Prostate gland (tissue), 2 donors: Measurements from ENCODE around the gene RNF220. TPM values are rescaled to one million over a fixed set of nuclear protein-coding genes. Genes with fewer than 3 reads are reported as not detected.

Experiments
- DNase-seq: peaks from one replicate; pipeline ENCODE4 v3.0.0-alpha.2; 2019; ENCODE audit warnings: low spot score
- H3K27ac ChIP-seq, 2 donors: fragments of 200-600 bp; sonication (generic); 2 replicates each; pipeline ENCODE4 v1.5.1; 2017 to 2019
- H3K27me3 ChIP-seq: fragments of 200-600 bp; sonication (generic); replicated peaks from 2 replicates; pipeline ENCODE4 v1.5.1; 2019; ENCODE audit not compliant: insufficient read depth
- H3K36me3 ChIP-seq, 2 donors: fragments of 200-600 bp; sonication (generic); 1 replicate in 1 of 2; 2 replicates in 1 of 2; pipeline versions ENCODE4 v1.5.1 to v1.8.1; 2017 to 2019
- H3K4me1 ChIP-seq: fragments of 200-600 bp; sonication (generic); replicated peaks from 2 replicates; pipeline ENCODE4 v1.5.1; 2019
- H3K4me3 ChIP-seq, 2 donors: fragments of 200-600 bp; sonication (generic); 2 replicates each; pipeline ENCODE4 v1.5.1; 2017 to 2019
- H3K9me3 ChIP-seq: fragments of 200-600 bp; sonication (generic); 2 replicates; pipeline ENCODE4 v1.5.1; 2017
- POLR2A ChIP-seq: fragments of 450-650 bp; IDR thresholded peaks from one replicate; pipeline ENCODE4 v1.6.1; 2016; ENCODE audit warnings: antibody characterized with exemption, mild to moderate bottlenecking
- POLR2AphosphoS5 ChIP-seq: sonication (generic); formaldehyde crosslinking; IDR thresholded peaks from one replicate; pipeline ENCODE4 v1.6.1; 2017; ENCODE audit warnings: antibody characterized with exemption
- whole genome bisulfite sequencing: methylation state at CpG from one replicate; pipeline ENCODE4 v1.1.5; 2018; 5-methylcytosine and 5-hydroxymethylcytosine counted together
- intact Hi-C: fragments of 100-400 bp; cut with DNase I; formaldehyde crosslinking; loops from one replicate; pipeline ENCODE4 v1.14.2; 2022
- total RNA-seq, 2 donors: library from RNA; depleted of rRNA; stranded (reverse); fragments of >200 nt; gene quantifications; one replicate each; pipeline ENCODE4 v1.1.0, GENCODE V29; 2016
- TF ChIP-seq, protein P1 (sequence below), 4 experiments: fragments of 200-600 bp in 2 of 4; fragments of 450-650 bp in 2 of 4; sonication (generic) in 2 of 4; IDR thresholded peaks; 1 replicate in 3 of 4; 2 replicates in 1 of 4; pipeline ENCODE4 v1.5.1; 2016 to 2019; ENCODE audit warnings: antibody characterized with exemption in 4 of 4, mild to moderate bottlenecking in 2 of 4, moderate library complexity in 2 of 4

Gene RNF220
- total RNA-seq, 2 donors from 2014 or later: 116 to 147 TPM

DNA sequence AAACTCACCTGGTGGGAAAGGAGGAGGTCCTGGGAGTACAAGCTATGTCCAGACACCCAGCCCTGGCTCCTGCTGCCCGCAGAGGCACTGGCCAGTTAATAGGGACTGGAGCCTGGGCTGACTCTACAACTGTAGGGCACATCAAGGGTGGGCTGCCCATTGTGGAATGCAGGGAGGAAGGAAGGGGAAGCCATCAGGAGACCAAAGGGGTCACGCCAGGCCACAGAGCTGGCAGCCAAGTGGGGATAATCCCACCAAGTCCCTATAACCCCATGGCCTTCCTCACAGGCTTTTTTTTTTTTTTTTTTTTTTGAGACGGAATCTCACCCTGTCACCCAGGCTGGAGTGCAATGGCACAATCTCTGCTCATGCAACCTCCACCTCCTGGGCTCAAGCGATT, 254.5 kb downstream of the RNF220 start:
- Histone ChIP-seq H3K9me3 (no peaks in the 10 kb centered on the region), H3K27me3 (no peaks in the 10 kb centered on the region), H3K27ac (no peak overlapping the region), H3K36me3 (no peaks in the 10 kb centered on the region), H3K4me1 (no peaks in the 10 kb centered on the region), H3K4me3 (no peak overlapping the region)
- intact Hi-C loops: loop anchor here (10.0 kb wide), 1 partner anchor 285 kb away; no protein-coding TSS in a partner anchor
- no peak for TF ChIP-seq POLR2A
- no peak for TF ChIP-seq POLR2AphosphoS5
- TF ChIP-seq, protein P1, sequence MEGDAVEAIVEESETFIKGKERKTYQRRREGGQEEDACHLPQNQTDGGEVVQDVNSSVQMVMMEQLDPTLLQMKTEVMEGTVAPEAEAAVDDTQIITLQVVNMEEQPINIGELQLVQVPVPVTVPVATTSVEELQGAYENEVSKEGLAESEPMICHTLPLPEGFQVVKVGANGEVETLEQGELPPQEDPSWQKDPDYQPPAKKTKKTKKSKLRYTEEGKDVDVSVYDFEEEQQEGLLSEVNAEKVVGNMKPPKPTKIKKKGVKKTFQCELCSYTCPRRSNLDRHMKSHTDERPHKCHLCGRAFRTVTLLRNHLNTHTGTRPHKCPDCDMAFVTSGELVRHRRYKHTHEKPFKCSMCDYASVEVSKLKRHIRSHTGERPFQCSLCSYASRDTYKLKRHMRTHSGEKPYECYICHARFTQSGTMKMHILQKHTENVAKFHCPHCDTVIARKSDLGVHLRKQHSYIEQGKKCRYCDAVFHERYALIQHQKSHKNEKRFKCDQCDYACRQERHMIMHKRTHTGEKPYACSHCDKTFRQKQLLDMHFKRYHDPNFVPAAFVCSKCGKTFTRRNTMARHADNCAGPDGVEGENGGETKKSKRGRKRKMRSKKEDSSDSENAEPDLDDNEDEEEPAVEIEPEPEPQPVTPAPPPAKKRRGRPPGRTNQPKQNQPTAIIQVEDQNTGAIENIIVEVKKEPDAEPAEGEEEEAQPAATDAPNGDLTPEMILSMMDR (IDR thresholded peaks at IDR 0.05): no peak
- DNase-seq: no peak
- 93% methylated on average over 4 of the region's 4 CpGs for WGBS

DNA sequence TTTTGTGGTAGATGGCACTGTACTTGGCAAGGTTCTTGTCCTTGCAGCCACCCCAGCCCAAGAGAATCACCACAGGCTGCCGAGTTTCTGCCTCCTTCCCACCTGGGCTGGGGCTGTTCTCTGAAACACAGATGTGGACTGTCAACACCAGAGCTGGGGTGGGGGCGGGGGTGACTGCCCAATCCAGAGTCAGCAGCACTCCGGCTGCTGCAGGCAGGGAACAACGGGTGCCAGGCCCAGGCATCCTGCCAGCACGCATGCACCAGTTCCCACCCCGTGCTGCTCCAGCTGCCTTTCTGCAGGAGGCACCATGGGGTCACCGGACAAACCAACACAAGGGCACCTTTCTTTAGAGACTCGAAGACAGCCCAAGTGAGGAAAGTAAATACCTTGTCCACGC, 255.1 kb downstream of the RNF220 start:
- Histone ChIP-seq H3K27ac (no peak overlapping the region), H3K4me3 (no peak overlapping the region), H3K9me3 (no peaks in the 10 kb centered on the region), H3K27me3 (no peaks in the 10 kb centered on the region), H3K4me1 (no peaks in the 10 kb centered on the region), H3K36me3 (no peaks in the 10 kb centered on the region)
- TF ChIP-seq, protein P1 (IDR thresholded peaks at IDR 0.05): no peak
- TF ChIP-seq POLR2AphosphoS5: peak; percentile 62
- no peak for TF ChIP-seq POLR2A
- 31% methylated on average over 9 of the region's 9 CpGs for WGBS
- intact Hi-C loops: no loop called here
- peak; percentile 64 for DNase-seq

DNA sequence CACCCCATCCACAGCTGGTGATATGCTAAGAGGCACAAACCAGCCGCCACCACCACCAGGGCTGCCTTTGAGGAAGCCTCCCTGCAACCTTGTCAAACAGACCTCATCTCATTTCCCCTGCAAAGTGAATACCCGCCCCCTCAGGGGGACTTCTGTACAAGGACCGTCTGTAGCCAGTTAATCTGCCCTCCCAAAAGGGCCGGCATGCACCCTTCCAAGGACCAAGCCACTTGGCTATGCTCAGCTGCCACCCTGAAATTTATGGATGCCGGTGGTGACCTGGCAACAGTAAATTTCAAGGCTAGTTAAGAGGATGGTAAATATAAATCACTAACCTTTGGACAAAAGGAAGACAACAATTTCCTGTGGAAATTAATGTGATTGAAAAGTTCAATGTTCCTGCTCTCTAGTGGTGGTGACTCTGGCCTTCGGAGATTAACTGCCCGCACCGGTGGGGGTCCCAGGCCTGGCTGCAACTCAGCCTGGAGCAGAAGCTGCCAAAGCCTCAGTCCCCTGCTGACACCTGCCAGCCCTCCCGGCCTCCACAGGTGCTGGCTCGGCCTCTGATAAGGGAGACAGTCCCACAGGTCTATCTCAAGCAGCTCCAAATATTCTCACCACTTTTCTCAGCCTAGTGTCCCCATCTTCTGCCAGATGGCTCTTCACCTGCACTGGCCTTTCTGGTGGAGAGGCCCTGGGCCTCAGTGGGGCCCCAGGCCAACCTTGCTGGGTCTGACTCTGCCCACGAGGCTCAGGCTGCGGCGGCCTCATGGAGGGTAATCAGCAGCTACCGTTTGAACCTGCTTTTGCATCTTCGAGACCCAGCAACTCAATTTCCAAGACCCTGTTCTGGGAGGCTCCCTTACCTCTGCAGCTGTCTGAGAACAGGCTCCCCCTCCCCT, 257.0 kb downstream of the RNF220 start:
- no peak overlapping the region for H3K27ac ChIP-seq
- DNase-seq: no peak
- no peaks in the 10 kb centered on the region for H3K4me1 ChIP-seq
- H3K27me3 ChIP-seq: no peaks in the 10 kb centered on the region
- no peaks in the 10 kb centered on the region for H3K36me3 ChIP-seq
- 69% methylated on average over 12 of the region's 15 CpGs for WGBS
- intact Hi-C loops: no loop called here
- no peak for TF ChIP-seq POLR2AphosphoS5
- no peak overlapping the region for H3K4me3 ChIP-seq
- H3K9me3 ChIP-seq: no peaks in the 10 kb centered on the region

DNA sequence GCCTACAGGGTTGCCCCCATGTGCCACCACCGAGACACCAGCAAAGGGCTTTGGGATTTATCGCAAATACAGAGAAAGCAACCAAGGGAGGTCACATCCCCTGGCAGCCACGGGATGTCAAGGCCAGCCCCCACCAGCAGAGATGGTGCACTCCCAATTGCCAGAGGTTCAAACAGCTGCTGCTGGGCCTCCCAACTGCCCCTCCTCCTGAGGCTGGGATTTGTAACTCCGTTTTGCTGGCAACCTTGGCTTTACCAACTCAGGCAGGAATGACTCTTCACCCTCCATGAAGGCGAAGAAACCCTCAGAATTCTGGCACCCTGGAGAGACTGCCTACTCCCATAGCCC, 257.6 kb downstream of the RNF220 start:
- TF ChIP-seq, protein P1 (IDR thresholded peaks at IDR 0.05): no peak
- no peak for TF ChIP-seq POLR2A
- no peak for TF ChIP-seq POLR2AphosphoS5
- Histone ChIP-seq H3K4me1 (no peaks in the 10 kb centered on the region), H3K9me3 (no peaks in the 10 kb centered on the region), H3K4me3 (no peak overlapping the region), H3K27me3 (no peaks in the 10 kb centered on the region), H3K36me3 (no peaks in the 10 kb centered on the region), H3K27ac (no peak overlapping the region)
- intact Hi-C loops: no loop called here
- no peak for DNase-seq
- 77% methylated on average over 5 of the region's 5 CpGs for WGBS

DNA sequence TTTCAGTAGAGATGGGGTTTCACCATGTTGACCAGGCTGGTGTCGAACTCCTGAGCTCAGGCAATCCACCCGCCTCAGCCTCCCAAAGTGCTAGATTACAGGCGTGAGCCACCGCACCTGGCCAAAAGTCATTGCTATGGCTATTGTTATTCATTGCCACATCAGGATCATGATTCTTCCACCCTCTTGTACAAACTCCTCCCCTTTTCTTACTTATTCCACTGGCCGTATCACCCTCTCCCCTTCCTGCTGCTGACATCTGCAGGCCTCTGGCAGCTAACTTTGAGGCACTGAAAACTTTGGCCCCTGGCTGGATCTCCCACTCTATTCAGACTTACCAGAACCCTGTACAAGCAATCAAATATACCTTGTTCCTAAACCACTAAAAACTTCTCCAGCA, 258.4 kb downstream of the RNF220 start:
- intact Hi-C loops: no loop called here
- no peak for DNase-seq
- H3K4me1 ChIP-seq: no peaks in the 10 kb centered on the region
- H3K27me3 ChIP-seq: no peaks in the 10 kb centered on the region
- no peak overlapping the region for H3K4me3 ChIP-seq
- H3K27ac ChIP-seq: no peak overlapping the region
- no peaks in the 10 kb centered on the region for H3K36me3 ChIP-seq
- H3K9me3 ChIP-seq: no peaks in the 10 kb centered on the region
- no peak for TF ChIP-seq POLR2AphosphoS5
- TF ChIP-seq, protein P1 (IDR thresholded peaks at IDR 0.05): no peak
- no peak for TF ChIP-seq POLR2A
- WGBS: 99% methylated on average over 5 of the region's 5 CpGs
